GM08714 (cell line): ENCODE results near the gene UGT1A6.

ENCODE experiments used
- H3K4me3 ChIP-seq: fragments of 200-500 bp; sonication (Bioruptor generic); 2 replicates; pipeline ENCODE4 v1.5.1; 2014; ENCODE audit warnings: mild to moderate bottlenecking, low read length, inconsistent platforms
- ZNF274 ChIP-seq: IDR thresholded peaks from 2 replicates; pipeline ENCODE4 v1.6.1; 2012; ENCODE audit warnings: mild to moderate bottlenecking, low read depth, low read length

The UGT1A6 gene

DNA sequence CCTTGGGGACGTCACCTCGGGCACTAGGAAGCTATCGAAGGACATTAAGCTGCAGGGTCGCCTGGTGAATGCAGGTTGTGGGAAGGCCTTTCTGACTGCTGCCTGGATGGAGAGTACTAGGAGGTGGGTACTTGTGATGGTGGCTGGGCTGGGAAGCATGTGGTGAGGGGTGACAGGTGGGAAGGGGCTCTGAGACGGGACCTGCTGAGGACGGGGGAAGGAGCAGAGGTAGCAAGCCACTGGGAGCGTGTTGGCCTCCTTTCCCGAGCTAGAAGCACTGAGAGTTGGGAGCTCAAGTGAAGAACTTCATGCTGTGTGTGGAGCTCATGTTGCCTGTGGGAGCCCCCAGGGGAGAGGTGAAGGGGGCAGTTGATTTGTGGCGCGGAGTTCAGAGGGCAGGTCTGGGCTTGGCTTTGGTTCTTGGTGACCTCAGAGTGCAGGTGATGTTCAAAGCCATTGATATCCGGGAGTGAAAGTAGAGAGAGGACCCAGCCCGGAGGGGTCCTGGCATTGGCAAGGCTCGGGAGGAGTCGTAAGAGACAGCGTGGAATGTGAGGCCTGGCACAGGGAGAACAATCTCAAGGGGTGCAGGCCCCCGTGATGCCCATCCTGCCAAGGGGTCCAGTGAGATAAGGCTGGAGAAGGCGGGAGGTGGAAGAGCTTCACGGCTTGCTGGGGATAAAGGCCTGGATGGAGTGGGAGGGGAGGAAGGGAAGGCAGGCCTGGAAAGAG, 98.6 kb downstream of the UGT1A6 start:
- TF ChIP-seq ZNF274 = no peak
- no peak overlapping the region for H3K4me3 ChIP-seq

DNA sequence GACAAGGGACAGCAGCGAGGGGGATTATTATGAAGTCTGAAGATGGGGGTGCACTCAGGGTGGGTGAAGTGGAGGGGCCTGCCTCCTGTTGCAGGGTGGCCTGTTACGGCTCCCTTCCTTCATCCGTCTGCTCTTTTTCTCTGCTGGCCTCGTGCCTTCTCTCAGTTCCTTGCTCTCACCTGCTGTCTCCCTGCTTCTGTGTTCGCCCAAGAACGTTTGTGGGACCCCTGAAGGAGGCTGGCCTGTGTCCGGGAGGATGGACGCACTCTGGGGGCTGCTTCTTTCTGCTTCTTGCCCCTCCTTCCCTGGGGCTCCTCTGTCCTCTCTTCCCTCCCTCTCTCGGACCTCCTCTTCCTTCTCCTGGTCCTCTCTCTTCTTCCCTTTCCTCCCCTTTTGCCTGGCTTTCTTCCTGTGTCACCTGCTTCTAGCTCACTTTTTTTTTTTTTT, 99.2 kb downstream of the UGT1A6 start:
- no peak for TF ChIP-seq ZNF274
- H3K4me3 ChIP-seq = no peak overlapping the region

DNA sequence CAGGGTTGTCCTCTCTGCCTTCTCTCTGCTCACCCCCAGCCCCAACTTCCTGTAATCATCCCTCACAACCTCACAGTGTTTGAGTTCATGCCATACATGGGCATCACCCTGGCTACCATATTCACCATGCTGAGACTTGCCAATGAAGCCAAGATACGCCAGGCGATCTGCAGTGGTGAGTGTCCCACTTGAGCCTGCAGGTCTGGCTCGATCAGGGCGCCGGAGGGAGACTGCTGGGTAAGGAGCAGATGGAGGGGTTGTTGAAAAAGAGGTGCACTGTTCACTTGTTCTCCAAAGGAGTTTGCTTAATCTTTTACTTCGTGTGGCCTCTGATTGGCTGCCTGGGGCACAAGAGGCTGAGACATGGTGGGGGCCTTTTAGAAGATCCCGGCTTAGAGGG, 100.0 kb downstream of the UGT1A6 start:
- no peak for TF ChIP-seq ZNF274
- no peak overlapping the region for H3K4me3 ChIP-seq

DNA sequence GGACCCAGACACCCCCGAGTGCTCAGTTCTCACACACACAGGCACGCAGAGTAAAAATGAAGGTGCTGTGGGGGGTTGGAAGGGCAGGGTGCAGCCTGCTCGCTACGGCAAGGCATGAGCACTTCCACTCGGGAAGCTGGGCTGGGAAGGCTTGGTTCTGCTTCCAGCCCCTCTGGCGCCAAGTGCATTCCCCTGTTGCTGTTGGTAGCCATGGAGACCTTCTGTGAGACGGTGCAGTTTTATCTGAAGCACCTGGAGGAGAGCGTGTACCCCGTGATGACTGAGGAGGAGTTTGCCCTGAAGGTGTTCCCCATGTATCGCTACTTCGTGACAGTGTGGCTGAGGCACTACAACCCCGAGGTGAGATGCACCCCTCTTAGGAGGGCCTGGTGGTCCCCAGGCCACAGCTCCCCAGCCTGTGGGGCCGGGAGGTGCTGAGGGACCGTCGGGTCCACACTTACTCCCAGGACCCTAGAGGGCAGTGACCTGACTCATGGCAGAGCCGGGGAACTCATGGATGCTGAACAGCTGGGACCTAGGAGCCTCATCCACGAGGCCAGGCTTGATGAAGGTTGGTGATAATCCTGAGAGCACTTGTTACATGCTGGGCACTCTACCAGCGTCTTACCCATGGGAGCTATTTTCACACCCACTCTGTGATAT, 100.9 kb downstream of the UGT1A6 start:
- H3K4me3 ChIP-seq = no peak overlapping the region
- TF ChIP-seq ZNF274 = no peak

DNA sequence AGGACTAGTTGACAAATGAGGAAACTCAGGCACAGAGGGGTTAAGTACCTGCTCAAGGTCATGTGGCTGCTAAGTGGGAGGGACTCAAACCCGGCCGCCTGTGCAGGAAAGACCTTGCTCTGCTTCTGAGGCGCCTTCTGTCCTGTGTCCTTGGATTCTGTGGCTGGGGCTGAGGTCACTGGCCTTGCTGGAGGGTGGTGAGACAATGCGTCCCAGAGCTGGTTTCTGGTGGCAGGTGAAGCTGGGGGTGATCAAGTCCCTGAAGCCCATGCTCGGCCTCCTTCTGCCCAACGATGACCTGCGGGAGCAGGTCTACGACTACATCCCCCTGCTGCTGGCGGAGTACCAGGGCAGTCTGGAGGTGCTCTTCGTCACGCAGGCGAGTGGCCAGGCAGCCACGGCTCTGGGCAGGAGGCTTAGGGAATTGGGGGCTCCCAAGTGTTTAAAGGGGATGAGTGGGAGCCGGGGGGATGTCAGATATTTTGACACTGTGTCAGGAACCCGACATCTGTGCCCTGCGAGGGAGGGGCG, 101.5 kb downstream of the UGT1A6 start:
- TF ChIP-seq ZNF274 = no peak
- H3K4me3 ChIP-seq = no peak overlapping the region

DNA sequence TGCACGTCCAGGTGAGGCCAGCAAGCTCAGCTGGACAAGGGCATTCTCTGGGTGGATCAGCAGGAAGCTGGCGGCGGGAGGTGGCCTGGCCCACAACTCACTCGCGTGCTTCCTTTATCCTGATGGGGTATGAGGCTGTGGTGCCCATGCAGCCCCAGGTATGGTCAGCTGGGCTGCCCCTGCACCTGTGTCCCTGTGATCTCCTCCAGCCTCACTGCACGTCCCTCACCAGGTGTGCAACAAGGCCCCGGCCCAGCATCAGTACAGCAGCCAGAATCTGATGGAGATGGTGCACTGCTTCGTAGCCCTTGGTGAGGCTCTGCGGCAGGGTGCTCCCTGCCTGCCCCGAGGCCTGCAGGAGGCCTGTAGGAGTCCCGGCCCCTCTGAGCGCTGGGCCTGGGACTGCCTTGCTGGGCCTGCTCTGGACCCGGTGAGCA, 103.1 kb downstream of the UGT1A6 start:
- no peak for TF ChIP-seq ZNF274
- no peak overlapping the region for H3K4me3 ChIP-seq

DNA sequence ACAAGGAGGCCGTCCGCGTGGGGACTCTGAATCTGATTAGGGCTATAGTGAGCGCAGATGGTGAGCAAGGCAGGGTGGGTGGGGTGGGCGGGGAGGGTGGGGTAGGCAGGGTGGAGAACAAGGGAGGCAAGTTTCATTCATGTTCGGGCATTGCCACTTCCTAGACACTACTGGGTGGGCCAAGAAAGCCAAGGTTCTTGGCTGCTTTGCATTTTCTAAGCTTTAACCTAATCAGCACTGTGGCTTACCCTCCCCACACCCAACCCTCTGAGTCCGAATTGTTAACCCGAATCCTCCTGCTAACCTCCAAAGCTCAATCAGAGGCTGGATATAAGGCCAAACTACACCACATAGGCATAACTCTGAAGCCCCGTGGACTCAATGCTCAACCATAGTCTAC, 103.6 kb downstream of the UGT1A6 start:
- H3K4me3 ChIP-seq = no peak overlapping the region
- no peak for TF ChIP-seq ZNF274

DNA sequence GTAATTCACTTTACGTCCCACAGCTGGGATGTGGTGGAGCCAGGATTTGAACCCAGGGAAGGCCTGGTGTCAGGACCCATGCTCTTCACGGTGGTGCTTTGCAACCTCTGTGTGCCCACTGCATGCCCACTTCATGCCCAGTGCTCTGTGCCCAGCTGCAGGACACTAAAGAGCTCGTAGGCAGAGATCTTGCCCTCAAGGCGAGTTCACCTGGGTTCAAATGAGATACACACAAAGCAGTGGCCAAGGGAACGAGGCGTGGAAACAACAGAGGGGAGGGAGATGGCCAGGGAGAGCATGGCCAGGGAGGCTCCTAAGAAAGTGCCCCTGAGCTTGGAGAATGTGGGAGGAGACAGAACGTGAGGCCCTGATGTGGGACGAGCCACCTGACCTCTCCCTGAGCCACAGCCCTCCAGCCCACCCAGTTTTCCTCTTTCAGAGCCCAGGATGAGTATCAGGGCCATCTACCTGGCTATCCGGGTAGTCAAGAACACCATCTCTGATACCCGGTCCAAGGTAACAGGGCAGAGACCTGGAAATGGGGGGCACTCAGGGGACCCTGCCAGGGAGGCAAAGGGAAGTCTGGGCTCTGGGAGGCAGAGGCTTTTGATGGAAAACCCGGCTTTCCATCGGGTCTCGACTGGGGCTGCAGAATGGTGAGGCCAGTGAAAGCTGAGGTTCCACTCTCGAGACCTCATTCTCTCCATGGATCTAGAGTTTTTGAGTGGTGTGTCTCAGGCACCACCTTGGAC, 105.8 kb downstream of the UGT1A6 start:
- no peak for TF ChIP-seq ZNF274
- no peak overlapping the region for H3K4me3 ChIP-seq

DNA sequence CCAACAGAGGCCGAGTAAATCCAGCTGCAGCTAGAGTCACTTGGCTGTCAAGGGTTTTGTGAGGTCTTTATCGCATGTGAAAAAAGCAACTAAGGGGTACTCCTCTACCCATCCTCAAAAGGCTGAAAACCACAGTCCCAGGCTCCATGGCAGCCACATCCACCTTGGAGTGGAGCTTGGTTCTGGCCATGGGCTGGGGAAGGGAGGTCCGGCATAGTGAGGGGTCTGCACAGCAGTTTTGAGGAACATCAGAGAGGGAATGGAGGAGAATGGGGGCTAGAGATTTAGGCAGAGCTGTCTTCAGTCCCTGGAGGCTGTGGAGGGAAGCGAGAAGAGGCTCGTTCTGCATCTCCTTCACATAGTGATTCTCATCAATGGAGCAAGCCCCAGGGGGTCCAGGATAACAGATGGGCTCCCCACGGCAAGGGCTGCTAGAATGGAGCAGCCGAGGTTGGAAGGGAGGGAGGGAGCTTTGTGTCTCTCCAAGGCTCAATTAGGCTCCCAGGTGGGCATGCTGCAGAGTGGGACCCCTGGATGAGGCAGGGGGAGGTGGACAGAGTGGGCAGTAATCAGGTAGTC, 106.5 kb downstream of the UGT1A6 start:
- H3K4me3 ChIP-seq = no peak overlapping the region
- TF ChIP-seq ZNF274 = no peak

DNA sequence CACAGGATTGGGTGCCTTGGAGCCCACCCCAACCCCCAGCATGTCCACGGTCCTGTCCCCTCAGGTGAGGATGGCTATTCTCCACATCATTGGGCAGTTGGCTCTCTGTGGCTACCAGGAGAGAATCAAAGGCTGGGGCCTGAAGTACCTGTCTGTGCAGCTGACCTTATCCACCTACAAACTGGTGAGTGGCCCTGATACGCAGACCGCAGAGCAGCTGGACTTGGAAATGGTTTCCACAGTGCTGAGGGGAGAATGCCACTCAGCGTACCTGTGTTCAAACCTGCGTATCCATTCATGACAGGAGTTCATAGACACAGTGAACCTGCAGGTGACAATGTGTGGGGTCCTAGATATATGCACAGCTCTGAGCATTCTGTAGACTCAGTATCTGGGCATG, 107.0 kb downstream of the UGT1A6 start:
- no peak overlapping the region for H3K4me3 ChIP-seq

DNA sequence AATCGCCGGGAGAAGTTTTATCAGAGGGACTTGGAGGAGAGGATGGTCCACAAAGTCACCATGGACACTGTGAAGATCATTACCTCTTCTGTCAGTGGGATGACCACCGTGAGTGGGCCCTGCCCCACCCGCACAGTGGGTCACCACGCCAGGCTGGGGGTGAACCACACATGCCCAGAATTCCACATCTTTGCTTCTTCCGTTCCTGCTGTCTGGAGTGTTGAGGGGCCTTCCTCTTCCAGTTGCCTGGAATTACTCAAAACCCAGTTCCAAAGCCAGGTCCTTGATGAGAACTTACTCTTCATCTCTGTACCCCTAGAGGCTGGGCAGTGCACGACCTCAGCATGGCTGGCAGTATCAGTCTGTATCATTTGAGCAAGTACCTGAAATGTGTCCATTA, 107.5 kb downstream of the UGT1A6 start:
- TF ChIP-seq ZNF274 = no peak
- H3K4me3 ChIP-seq = no peak overlapping the region

More for the DNA sequence above, 107.0 kb downstream of the UGT1A6 start:
- no peak for TF ChIP-seq ZNF274

DNA sequence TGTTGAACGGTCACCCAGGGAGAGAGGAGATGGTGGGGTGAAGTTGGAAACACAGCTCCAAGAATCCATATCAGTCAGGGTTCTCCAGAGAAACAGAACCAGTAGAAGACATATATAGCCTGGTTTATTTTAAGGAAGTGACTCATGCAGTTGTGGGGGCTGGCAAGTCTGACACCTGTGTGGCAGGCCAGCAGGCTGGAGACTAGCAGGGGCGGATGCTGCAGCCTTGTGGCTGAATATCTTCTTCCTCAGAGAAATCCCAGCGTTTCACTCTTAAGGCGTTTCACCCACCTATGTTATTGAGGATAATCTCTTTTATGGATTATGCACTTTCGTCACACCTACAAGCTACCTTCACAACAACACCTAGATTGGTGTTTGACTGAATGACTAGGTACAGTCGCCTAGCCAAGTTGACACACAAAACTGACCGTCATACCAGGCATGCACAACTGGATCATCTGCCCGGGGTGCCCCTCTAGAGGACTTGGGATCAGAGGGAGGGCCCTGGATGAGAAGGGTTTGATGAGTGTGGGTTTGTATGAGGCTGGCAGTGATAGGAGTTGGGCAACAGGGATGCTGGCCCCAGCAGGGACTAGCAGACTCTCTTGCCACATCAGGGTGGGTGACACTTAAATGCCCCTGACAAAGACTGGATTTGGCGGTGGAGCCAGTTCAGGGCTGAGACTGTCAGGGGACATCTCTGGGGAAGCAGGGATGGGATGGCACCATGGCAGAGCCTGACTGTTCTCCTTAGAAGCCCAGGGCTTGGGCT, 108.9 kb downstream of the UGT1A6 start:
- no peak overlapping the region for H3K4me3 ChIP-seq
- TF ChIP-seq ZNF274 = no peak

DNA sequence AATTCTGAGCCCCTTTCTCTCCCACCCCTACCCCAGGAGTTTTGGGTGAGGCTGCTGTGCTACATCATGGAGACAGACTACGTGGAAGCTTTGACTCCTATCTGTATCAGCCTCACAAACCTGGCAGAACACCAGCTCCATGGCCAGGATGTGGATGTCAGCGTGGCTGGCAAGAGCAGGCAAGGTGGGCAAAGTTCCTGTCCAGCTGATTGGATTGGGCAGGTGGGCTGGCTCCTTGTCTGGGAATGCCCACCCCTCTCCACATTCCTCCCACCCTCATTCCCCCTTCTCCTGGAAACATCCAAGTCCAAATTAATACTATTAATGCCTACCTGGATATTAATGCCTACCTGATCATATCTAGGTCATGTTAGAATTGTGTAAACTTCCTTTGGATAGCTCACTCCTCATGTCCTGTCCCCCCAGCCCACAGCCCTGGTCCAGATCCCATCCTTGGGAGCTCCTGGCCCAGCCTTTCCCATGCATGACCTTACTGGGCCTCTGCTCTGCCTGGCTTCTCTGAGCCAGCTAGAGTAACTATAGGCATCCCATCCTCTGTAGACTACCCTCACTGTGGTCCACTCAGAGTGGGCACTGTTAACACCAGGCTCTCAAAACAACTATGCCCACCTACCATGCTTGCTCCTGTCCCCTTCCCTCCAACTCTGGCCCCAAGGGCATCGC, 109.6 kb downstream of the UGT1A6 start:
- TF ChIP-seq ZNF274 = no peak
- no peak overlapping the region for H3K4me3 ChIP-seq

DNA sequence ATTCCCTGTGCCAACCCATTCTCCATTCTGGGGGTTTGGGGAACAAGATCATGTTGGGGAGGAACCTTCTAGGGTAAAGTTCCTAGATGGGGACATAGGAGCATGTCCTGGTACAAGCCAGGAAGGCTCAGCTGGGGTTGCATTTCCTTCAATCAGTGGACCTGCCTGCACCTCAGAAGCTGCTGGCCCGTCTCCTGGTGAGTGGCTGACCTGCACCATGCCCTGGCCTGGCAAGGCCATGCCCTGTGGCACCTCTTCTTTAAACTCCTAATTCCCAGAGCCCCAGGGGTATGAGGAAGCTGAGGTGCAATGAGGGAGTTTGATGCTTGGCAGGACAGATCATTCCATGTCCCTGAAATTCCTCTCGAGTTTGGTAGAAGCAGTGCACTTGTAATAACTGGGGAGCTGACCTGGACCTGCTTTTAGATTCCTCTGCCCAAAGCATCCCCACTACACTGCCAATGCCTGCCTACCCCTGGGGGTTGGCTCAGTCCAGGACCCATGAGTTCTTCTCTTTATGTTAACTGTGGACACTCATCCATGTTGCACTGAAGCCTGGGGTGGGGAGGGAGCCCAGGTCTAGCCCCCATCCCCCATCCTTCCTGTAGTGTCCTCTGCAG, 110.7 kb downstream of the UGT1A6 start:
- no peak for TF ChIP-seq ZNF274
- H3K4me3 ChIP-seq = no peak overlapping the region
